Testis (tissue), 3 donors: Measurements from ENCODE around the gene CACNA1C. TPM values are rescaled to one million over a fixed set of nuclear protein-coding genes. Genes with fewer than 3 reads are reported as not detected.
"Not testable (repeated sequence)": the region's sequence is repeated elsewhere in the genome, so short reads cannot be mapped to it uniquely, and the experiment has no call there.

Experiments used
- DNase-seq: peaks from one replicate; pipeline ENCODE4 v3.0.0-alpha.2; 2019
- H3K27ac ChIP-seq, 2 donors: fragments of 200-600 bp; sonication (generic); one replicate each; pipeline ENCODE4 v1.5.1; 2019
- H3K27me3 ChIP-seq: fragments of 200-600 bp; sonication (generic); one replicate; pipeline ENCODE4 v1.5.1; 2019
- H3K36me3 ChIP-seq: fragments of 200-600 bp; sonication (generic); one replicate; pipeline ENCODE4 v1.5.1; 2017; ENCODE audit warnings: low read depth; ENCODE audit errors: missing control alignments
- H3K4me1 ChIP-seq: fragments of 200-600 bp; sonication (generic); one replicate; pipeline ENCODE4 v1.5.1; 2019
- H3K4me3 ChIP-seq, 2 donors: fragments of 200-600 bp; sonication (generic); one replicate each; pipeline ENCODE4 v1.5.1; 2017 to 2019
- H3K9me3 ChIP-seq: fragments of 200-600 bp; sonication (generic); one replicate; pipeline ENCODE4 v1.5.1; 2017
- POLR2A ChIP-seq: fragments of 450-650 bp; IDR thresholded peaks from one replicate; pipeline ENCODE4 v1.6.1; 2017; ENCODE audit warnings: antibody characterized with exemption, mild to moderate bottlenecking, moderate library complexity
- WGBS, 2 donors: methylation state at CpG; one replicate each; pipeline ENCODE4 v1.1.5; 2018; 5-methylcytosine and 5-hydroxymethylcytosine counted together
- intact Hi-C: fragments of 100-400 bp; cut with DNase I; formaldehyde crosslinking; loops from one replicate; pipeline ENCODE4 v1.15.1; 2023; ENCODE audit warnings: low total_unique reads
- polyA plus RNA-seq: library from polyadenylated mRNA; stranded (reverse); fragments of 350-450 nt; fragmentation: Illumina TruSeq; extraction: RNeasy Lipid Tissue Mini Kit (QIAGEN cat#74804); gene quantifications from one replicate; pipeline ENCODE4 v1.2.3, GENCODE V29; 2014; ENCODE audit warnings: low read depth, low replicate concordance; ENCODE audit not compliant: insufficient read depth
- total RNA-seq, 2 donors: library from RNA; depleted of rRNA; stranded (reverse); fragments of >200 nt; gene quantifications; one replicate each; pipeline ENCODE4 v1.2.3, GENCODE V29; 2016
- TF ChIP-seq, protein P1 (sequence below), 3 experiments: fragments of 450-650 bp in 2 of 3; fragments of 200-600 bp in 1 of 3; sonication (generic) in 1 of 3; IDR thresholded peaks; one replicate each; pipeline ENCODE4 v1.5.1; 2016 to 2019; ENCODE audit warnings: antibody characterized with exemption in 3 of 3, mild to moderate bottlenecking in 2 of 3, moderate library complexity in 1 of 3

The CACNA1C gene
- total and polyA plus RNA-seq, 3 donors from 2014 or later = 20.3 to 36.8 (median 32.0) TPM

DNA sequence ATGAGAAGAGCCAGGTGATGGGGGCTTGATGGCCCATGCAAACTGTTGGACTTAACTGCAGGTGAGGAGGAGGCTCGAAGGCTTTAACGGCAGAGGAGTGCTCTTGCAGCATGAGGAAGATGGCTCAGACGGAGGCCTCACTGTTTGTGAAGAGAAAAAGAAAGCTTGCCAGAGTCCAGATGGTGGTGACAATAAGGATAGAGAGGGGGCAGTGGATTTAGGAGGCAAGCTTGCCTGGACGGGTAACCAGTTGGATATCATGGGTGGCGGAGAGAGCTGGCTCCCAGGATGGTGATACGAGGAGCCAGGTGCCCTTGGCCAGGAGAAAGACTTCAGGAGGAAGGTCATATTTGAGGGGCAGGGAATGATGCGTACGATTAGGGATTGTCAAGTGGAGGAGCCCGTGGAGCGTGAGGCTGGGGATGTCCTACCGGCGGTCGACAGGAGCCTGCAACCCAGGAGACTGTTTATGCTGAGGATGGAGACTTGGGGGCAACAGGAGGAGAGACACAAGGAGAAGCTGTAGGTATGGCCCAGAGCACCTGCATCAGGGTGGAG lies 71.8 kb downstream of the CACNA1C start:
- H3K4me1 ChIP-seq = no peaks in the 10 kb centered on the region
- H3K4me3 ChIP-seq = no peak overlapping the region
- no peak overlapping the region for H3K27ac ChIP-seq

DNA sequence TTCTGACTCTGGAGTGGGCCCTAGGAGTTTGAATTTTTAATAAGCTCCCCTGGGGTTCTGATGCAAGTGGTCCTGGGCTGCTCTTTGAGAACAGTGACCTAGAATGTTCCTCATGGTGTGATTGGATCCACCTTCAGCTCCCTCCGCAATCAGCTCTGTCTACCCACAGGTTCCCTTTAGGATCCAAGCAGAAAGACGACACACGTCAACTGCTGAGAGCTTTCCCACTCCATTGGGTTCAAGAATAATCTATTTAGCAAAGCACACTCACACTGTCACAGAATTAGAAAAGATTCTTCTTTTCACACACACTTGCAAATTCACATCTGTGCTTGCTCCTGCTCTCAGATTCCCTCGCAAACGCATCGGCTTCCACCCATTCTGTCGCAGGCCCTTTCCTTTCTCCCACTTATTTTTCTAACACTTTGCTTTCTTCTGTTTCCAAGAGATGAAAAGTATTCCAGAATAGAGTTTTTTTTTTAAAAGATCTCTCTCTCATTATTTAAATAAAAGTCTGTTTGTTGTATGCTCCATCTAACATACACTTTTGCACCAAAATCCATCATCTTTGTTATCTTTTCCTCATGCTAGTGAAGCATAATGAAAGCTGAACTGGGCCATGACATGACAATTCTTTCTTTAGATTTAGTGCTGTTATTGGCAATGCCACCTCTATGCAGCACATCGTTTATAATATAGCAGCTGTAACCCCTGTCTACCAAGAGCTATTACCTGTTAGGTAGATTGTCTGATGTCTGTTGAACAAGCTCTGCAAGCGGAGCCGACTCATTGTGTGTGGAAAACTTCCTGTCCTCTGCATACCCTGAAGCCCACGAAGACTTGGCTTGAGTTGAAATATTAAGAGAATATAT lies 73.1 kb downstream of the CACNA1C start:
- 68 to 76% methylated on average over 11 of the region's 11 CpGs for whole genome bisulfite sequencing, 2 donors
- DNase-seq = no peak
- Histone ChIP-seq H3K27ac (no peak overlapping the region), H3K4me1 (no peaks in the 10 kb centered on the region), H3K9me3 (no peaks in the 10 kb centered on the region), H3K27me3 (no peaks in the 10 kb centered on the region), H3K4me3 (no peak overlapping the region), H3K36me3 (no peaks in the 10 kb centered on the region)
- TF ChIP-seq, protein P1, sequence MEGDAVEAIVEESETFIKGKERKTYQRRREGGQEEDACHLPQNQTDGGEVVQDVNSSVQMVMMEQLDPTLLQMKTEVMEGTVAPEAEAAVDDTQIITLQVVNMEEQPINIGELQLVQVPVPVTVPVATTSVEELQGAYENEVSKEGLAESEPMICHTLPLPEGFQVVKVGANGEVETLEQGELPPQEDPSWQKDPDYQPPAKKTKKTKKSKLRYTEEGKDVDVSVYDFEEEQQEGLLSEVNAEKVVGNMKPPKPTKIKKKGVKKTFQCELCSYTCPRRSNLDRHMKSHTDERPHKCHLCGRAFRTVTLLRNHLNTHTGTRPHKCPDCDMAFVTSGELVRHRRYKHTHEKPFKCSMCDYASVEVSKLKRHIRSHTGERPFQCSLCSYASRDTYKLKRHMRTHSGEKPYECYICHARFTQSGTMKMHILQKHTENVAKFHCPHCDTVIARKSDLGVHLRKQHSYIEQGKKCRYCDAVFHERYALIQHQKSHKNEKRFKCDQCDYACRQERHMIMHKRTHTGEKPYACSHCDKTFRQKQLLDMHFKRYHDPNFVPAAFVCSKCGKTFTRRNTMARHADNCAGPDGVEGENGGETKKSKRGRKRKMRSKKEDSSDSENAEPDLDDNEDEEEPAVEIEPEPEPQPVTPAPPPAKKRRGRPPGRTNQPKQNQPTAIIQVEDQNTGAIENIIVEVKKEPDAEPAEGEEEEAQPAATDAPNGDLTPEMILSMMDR (IDR thresholded peaks at IDR 0.05) = no peak
- TF ChIP-seq POLR2A = no peak
- intact Hi-C loops = no loop called here

More for the DNA sequence above, 71.8 kb downstream of the CACNA1C start:
- Histone ChIP-seq H3K9me3 (no peaks in the 10 kb centered on the region), H3K27me3 (no peaks in the 10 kb centered on the region), H3K36me3 (no peaks in the 10 kb centered on the region)
- intact Hi-C loops = no loop called here
- 92 to 93% methylated on average over 13 of the region's 13 CpGs for WGBS, 2 donors
- no peak for TF ChIP-seq POLR2A
- TF ChIP-seq, protein P1 (IDR thresholded peaks at IDR 0.05) = no peak
- DNase-seq = no peak

DNA sequence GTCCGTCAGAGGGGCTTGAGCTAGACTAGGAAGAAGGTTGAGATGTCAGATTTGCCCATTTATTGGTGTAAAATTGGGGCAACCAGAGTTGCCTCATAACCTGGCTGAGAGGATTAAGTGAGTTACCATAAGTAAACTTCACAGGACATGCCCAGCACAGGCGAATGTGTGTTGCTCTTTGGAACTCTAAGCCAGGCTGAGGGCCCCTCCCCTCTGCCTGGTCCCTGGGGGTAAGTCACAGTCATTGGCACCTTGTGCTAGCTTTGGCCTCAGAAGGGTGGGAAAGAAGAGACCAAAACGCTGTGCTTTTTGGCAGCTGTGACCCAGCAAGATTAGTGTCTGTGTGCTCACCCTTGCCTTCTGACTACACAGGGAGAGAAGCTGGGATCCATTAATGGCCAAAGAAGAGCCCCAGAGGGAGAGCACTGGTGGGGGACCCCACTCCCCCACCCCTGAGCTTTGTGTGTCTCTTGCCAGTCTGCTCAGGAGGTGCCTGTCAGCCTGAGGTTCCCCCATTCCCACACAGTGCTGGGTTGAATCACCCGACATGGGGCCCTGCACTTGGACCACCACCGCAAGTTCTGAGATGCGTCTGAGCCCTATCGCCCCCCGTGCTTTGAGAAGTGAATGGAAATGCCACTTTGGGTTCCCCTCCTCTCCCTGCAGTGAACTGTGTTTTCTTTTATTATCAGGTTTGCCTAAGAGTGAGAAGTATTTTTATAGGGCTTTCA lies 74.1 kb downstream of the CACNA1C start:
- Histone ChIP-seq H3K4me3 (no peak overlapping the region), H3K36me3 (no peaks in the 10 kb centered on the region), H3K27me3 (no peaks in the 10 kb centered on the region), H3K9me3 (no peaks in the 10 kb centered on the region), H3K27ac (no peak overlapping the region), H3K4me1 (no peaks in the 10 kb centered on the region)
- no peak for TF ChIP-seq POLR2A
- 82% methylated on average over 8 of the region's 8 CpGs for WGBS, 2 donors
- intact Hi-C loops = no loop called here
- no peak for DNase-seq

DNA sequence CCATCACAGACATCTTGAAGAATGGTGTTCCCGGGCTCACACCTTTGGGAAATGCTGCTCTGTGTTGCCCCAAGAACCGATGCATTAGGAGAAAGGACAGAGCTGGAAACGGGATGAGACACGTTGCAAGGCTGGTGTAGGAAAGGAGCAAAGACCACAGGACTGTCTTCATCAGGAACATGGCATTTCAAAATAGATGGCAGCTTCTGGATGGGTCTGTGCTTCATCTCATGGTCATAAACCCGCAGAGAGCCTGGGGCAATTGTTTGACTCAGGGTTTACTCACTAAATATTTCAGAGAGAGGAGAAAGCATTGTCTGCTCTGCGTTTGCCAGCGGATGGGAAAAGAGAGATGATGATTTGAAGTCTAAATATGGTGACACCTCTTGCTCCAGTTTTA lies 76.3 kb downstream of the CACNA1C start:
- intact Hi-C loops = no loop called here
- Histone ChIP-seq H3K4me3 (no peak overlapping the region), H3K4me1 (no peaks in the 10 kb centered on the region), H3K9me3 (no peaks in the 10 kb centered on the region), H3K36me3 (no peaks in the 10 kb centered on the region), H3K27ac (no peak overlapping the region), H3K27me3 (no peaks in the 10 kb centered on the region)
- WGBS, 2 donors = 91% methylated on average over 7 of the region's 7 CpGs
- DNase-seq = no peak
- TF ChIP-seq POLR2A = no peak
- TF ChIP-seq, protein P1 (IDR thresholded peaks at IDR 0.05) = no peak

DNA sequence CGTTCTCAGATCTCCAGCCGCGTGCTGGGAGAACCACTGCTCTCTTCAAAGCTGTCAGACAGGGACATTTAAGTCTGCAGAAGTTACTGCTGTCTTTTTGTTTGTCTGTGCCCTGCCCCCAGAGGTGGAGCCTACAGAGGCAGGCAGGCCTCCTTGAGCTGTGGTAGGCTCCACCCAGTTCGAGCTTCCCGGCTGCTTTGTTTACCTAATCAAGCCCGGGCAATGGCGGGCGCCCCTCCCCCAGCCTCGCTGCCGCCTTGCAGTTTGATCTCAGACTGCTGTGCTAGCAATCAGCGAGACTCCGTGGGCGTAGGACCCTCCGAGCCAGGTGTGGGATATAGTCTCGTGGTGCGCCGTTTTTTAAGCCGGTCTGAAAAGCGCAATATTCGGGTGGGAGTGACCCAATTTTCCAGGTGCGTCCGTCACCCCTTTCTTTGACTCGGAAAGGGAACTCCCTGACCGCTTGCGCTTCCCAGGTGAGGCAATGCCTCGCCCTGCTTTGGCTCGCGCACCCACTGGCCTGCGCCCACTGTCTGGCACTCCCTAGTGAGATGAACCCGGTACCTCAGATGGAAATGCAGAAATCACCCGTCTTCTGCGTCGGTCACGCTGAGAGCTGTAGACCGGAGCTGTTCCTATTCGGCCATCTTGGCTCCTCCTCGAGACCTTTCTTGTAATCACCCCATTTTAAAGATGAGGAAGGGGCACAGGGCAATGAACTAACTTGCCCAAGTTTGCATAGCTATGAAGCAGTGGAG lies 83.1 kb downstream of the CACNA1C start:
- DNase-seq, intact Hi-C loops, H3K4me1 ChIP-seq, H3K36me3 ChIP-seq, H3K27me3 ChIP-seq, H3K27ac ChIP-seq, H3K4me3 ChIP-seq, H3K9me3 ChIP-seq: not testable (repeated sequence)
- WGBS, 2 donors = 95% methylated on average over 17 to 20 of the region's 37 CpGs
